G401 (cell line): Measurements from ENCODE around the gene SMARCA1. TPM values are rescaled to one million over a fixed set of nuclear protein-coding genes. Genes with fewer than 3 reads are reported as not detected.
"Not testable (repeated sequence)": the region's sequence is repeated elsewhere in the genome, so short reads cannot be mapped to it uniquely, and the experiment has no call there.

Source experiments
- DNase-seq: peaks from one replicate; pipeline ENCODE4 v3.0.0-alpha.2; 2015; ENCODE audit warnings: low spot score
- in situ Hi-C: cut with HindIII; loops from 2 replicates; pipeline ENCODE4 v1.10.0; 2016; ENCODE audit warnings: low sequenced_read_pairs, mixed read lengths
- total RNA-seq: library from RNA; depleted of rRNA; stranded (reverse); fragments of >200 nt; shearing (Covaris generic); gene quantifications from 2 replicates; pipeline ENCODE4 v1.2.3, GENCODE V29; 2014; rRNA removed

SMARCA1 gene, protein sequence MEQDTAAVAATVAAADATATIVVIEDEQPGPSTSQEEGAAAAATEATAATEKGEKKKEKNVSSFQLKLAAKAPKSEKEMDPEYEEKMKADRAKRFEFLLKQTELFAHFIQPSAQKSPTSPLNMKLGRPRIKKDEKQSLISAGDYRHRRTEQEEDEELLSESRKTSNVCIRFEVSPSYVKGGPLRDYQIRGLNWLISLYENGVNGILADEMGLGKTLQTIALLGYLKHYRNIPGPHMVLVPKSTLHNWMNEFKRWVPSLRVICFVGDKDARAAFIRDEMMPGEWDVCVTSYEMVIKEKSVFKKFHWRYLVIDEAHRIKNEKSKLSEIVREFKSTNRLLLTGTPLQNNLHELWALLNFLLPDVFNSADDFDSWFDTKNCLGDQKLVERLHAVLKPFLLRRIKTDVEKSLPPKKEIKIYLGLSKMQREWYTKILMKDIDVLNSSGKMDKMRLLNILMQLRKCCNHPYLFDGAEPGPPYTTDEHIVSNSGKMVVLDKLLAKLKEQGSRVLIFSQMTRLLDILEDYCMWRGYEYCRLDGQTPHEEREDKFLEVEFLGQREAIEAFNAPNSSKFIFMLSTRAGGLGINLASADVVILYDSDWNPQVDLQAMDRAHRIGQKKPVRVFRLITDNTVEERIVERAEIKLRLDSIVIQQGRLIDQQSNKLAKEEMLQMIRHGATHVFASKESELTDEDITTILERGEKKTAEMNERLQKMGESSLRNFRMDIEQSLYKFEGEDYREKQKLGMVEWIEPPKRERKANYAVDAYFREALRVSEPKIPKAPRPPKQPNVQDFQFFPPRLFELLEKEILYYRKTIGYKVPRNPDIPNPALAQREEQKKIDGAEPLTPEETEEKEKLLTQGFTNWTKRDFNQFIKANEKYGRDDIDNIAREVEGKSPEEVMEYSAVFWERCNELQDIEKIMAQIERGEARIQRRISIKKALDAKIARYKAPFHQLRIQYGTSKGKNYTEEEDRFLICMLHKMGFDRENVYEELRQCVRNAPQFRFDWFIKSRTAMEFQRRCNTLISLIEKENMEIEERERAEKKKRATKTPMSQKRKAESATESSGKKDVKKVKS
- 40.2 and 60.7 TPM in 2 replicates for total RNA-seq

GRCh38 chrX:129523079-129523911 is at the start of gene SMARCA1:
TSS of gene SMARCA1 (minus strand) at chrX:129523490. CDS start at chrX:129523370, 120 bp downstream.
- in situ Hi-C loops = no loop called here
- DNase-seq = peak; percentile 52

GRCh38 chrX:129572422-129572821 is 49.1 kb upstream of the SMARCA1 start:
- in situ Hi-C loops = no loop called here
- DNase-seq = no peak

GRCh38 chrX:129568349-129568748 is 45.1 kb upstream of the SMARCA1 start:
- no peak for DNase-seq
- in situ Hi-C loops = no loop called here

DNA sequence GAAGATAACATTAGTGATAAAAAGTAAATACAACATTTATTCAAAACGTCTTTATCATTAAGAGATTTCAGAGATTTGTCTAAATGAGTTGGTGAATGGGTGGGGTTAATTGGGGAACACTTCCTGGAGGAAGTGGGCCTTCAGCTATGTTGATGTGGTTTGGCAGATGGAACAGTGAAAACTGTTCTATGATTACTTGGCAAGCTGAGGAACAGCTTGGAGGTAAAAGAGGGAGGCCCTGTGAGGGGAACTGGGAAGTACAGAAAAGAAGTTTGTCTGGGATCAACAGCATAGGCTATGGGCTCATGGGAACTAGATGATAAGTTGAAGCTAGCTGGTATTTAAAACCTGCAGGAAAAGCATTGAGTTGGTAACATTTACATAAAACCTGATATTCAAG is 42.8 kb upstream of the SMARCA1 start:
- DNase-seq = no peak
- in situ Hi-C loops = no loop called here

GRCh38 chrX:129565046-129565650 is 41.9 kb upstream of the SMARCA1 start:
- DNase-seq = no peak
- in situ Hi-C loops = no loop called here

GRCh38 chrX:129564345-129564744 is 41.1 kb upstream of the SMARCA1 start:
- in situ Hi-C loops, DNase-seq: not testable (repeated sequence)

- in situ Hi-C loops = no loop called here
- DNase-seq = no peak
Observed at GRCh38 chrX:129561453-129561852, 38.2 kb upstream of the SMARCA1 start.

DNA sequence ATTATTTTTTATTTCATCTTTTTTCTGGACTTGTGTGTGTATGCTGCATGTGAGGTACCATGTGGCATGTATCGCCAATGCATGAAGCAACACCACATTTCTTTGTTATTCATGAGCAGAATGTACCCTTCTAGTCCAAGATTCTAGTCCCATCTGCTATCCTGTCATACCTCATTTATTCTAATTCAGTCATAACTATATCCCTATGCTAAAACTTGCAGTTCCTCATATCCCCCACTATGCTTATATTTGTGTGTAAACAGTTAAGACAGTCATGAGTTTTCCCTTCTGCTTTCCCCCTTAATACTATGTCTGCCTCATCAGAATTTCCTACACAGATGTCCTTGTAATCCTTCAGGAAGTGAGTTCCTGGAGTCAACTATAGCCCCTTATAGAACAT is 36.5 kb upstream of the SMARCA1 start:
- DNase-seq = no peak
- in situ Hi-C loops = no loop called here

GRCh38 chrX:129557844-129558480 is 34.7 kb upstream of the SMARCA1 start:
- no peak for DNase-seq
- in situ Hi-C loops = no loop called here

- no peak for DNase-seq
- in situ Hi-C loops = no loop called here
Observed at GRCh38 chrX:129556806-129557315, 33.6 kb upstream of the SMARCA1 start.

GRCh38 chrX:129554816-129555215 is 31.5 kb upstream of the SMARCA1 start:
- DNase-seq, in situ Hi-C loops: not testable (repeated sequence)

DNA sequence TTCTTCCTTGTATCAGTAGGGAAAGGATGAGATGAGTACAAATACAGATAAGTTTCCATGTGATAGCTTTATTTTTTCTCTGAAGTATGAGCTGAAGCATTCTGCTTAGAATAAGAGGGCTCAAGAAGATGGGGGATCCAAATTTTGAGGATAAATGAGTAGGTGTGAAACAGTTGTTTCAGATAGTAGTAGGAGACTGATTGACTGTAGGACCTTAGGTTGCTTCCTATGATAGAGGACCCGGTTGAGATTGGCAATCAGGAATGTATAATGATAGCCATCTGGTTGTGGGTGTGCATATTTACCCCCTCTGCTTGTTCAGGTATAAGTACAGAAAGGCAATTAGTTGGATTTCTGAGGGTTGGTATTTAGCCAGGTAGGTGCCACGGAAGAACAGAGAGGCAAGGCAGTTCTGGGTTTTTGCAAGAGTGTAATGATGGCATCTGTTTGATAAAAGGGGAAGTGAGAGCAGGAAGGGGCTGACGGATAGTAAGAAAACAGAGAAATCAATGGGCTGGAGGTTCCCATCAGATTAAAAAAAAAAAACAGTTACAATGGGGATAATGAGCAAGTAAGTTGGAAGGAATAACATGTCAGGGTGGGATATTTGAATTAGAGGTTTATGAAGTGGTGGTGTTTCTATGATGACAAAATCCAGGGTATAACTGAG is 30.5 kb upstream of the SMARCA1 start:
- in situ Hi-C loops = no loop called here

GRCh38 chrX:129549124-129549523 is 25.8 kb upstream of the SMARCA1 start:
- no peak for DNase-seq
- in situ Hi-C loops = no loop called here

More for the DNA sequence above, 30.5 kb upstream of the SMARCA1 start:
- DNase-seq = no peak

- in situ Hi-C loops = no loop called here
- no peak for DNase-seq
Observed at GRCh38 chrX:129545408-129545807, 22.1 kb upstream of the SMARCA1 start.

DNA sequence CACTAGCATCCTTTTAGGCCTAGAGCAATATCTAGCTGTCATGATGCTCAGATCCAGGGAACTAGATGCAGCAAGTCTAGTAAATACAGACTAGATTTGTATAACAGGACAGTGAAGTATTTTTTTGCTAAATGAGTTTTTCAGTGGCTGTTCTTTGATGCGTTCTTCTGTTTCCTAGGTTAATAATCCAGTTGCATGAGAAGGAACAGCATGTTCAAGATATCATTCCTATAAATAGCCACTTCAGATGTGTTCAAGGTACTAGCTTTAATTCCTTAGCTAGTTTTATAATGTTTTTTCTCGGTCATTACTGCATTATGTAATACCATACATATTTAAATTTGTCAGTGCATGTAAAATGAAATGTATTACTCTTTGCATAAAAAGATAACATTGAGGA is 21.5 kb upstream of the SMARCA1 start:
- in situ Hi-C loops = no loop called here
- DNase-seq = no peak

DNA sequence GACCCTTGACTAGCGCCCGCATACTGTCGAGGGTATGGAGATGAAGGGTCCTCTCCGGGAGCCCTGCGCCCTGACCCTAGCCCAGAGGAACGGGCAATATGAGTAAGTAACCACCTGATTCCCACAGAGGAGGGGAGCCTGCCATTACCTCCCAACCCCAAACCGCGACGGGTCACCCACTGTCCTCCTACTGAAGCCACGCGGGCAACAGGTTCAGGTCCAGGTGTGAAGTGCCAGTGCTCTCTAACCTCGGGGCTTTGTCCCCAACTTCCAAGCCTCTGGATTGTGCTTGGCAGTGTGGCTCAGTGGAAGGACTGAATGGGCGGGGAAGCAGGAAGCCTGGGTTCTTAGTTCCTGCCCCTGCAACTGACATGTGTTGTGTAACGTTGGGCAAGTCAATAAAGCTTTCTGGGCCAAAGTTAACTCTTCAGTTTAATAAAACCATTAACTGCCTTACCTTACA is 17.5 kb upstream of the SMARCA1 start:
- DNase-seq = no peak
- in situ Hi-C loops = no loop called here

DNA sequence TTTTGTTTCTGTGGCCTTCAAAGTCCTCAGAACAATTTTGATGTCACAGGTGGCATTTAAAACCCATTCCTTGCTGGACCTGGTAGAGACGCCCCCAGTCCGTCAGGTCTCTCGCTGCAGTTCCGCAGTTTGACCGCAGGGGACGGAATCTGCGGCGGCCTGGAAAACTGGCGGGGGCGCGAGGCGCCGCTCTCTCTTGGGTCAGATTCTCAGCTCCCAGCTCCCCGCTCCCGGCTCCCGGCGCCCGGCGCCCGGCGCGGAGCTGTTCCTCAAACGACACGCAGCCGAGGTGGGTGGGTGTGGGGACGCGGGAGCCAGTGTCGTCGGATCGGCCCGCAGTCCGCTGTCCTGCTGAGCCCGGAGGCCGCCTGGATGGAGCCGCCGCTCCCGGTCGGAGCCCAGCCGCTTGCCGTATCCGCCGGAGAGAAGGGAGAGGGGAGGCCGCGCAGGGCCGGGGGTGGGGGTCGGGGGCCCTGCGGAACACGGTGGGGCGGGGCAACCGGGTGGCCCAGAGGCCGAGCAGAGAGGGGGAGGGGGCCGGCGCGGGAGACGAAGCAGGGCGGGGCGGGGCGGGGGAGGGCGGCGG is 16.9 kb upstream of the SMARCA1 start, which contains the start of gene OCRL:
TSS of gene OCRL (plus strand) at position 192 of the 586 bp plus-strand sequence. CDS start at position 373, 181 bp downstream.
- peak; percentile 70 for DNase-seq
- in situ Hi-C loops = no loop called here
